Ecto neural progenitor cell (in vitro differentiated cells): ENCODE results near the gene RNF4.
"Not testable (repeated sequence)": the region's sequence is repeated elsewhere in the genome, so short reads cannot be mapped to it uniquely, and the experiment has no call there.

ENCODE experiments used
- DNase-seq: peaks from one replicate; pipeline ENCODE4 v3.0.0-alpha.2; 2018; ENCODE audit warnings: low spot score

Gene RNF4

DNA sequence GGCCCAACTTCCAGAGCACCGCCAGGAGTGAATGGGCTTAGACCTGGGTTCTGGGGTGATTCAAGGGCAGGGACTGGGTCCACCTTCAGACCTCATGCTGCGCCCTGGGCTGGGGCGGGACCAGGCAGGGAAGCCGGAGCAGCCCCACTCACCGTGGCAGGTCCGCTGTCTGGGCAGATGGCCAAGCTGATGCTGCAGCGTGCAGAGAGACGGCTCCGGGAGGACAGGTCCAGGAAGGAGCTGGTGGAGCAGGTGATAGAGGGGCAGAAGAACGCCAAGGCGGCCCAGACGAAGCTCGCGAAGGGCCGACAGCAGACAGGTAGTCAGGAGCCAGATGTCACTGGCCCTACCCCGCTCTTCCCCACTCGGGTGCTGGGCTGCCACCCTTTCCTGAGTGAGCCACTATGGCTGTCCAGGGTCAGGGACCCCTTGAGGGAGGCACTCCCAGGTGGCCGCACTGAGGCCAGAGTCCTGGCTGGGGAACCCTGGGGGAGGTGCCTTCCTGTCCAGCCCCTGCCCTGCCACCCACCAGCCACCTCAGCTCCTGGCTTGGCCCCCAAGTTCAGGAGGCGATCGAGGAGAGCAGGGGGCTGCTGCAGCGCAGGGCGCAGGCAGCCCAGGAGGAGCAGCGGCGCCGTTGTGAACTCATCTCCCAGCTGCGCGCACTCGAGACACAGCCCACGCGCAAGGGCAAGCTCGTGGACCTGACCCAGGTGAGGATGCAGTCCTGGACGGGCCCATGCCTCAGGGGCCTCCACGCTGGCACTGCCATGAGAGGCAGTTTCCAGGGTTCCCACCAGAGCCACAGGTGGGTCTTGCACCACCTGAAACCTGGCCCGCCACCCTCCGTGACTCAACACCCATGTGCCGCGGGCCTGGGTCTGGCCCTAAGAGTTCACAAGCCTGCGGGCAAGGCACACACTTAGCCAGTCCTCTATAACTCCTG, 10.1 kb upstream of the RNF4 start:
- no peak for DNase-seq

GRCh38 chr4:2459589-2460349, 9.1 kb upstream of the RNF4 start:
- DNase-seq, result no peak

- no peak for DNase-seq
These were observed 7.5 kb upstream of the RNF4 start for GRCh38 chr4:2461246-2461960.

GRCh38 chr4:2462218-2462991, 6.5 kb upstream of the RNF4 start:
- DNase-seq, result peak; percentile 85

- no peak for DNase-seq
These were observed 5.7 kb upstream of the RNF4 start for GRCh38 chr4:2462992-2463762.

DNA sequence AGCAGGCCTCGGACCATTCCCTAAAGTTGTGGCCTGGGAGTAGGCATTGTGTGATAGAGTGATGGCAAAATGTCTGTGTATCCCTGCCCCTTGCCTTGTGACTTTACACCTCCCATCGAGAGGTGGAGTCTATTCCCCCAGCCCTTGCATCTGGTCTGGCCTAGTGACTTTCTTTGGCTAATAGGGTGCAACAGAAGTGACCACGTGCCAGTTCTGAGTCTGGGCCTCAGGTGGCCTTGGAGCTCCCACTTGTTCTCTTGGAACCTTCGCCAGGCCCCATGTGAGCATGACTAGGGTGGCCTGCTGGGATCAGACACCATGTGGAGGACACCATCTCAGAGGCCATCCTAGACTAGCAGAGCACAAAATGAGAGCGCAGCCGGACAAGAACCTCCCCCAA, 3.9 kb upstream of the RNF4 start:
- no peak for DNase-seq

- DNase-seq, result not testable (repeated sequence)
These were observed 3.4 kb upstream of the RNF4 start for GRCh38 chr4:2465544-2465943.

GRCh38 chr4:2469192-2469984, 482 bp downstream of the RNF4 start:
- peak; percentile 60 for DNase-seq

DNA sequence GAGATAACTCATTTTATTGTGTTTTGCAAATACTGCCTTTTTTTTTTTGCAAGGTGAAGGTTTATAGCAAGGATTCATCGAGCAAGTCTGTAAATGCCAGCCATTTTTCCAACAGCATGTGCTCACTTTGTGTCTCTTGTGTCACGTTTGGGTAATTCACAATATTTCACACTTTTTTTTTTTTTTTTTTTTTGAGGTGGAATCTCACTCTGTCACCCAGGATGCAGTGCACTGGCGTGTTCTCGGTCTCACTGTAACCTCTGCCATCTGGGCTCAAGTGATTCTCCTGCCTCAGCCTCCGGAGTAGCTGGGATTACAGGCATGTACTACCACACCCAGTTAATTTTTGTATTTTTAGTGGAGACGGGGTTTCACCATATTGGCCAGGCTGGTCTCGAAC, 1.9 kb downstream of the RNF4 start:
- DNase-seq, result no peak

DNA sequence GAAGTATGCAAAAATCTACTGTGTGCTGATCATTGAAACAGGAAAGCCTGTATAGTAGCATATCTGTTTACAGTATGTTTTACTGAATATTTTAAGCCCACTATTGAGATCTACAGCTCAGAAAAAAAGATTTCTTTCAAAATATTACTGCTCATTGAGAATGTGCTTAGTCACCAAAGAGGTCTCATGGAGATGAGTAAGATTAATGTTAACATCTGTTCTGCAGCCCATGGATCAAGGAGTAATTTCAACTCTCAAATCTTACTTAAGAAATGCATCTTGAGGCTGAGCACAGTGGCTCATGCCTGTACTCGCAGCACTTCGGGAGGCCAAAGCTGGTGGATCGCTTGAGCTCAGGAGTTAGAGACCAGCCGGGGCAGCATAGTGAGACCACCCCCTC, 3.3 kb downstream of the RNF4 start:
- no peak for DNase-seq

- DNase-seq, result no peak
These were observed 9.3 kb downstream of the RNF4 start for GRCh38 chr4:2478229-2478628.

DNA sequence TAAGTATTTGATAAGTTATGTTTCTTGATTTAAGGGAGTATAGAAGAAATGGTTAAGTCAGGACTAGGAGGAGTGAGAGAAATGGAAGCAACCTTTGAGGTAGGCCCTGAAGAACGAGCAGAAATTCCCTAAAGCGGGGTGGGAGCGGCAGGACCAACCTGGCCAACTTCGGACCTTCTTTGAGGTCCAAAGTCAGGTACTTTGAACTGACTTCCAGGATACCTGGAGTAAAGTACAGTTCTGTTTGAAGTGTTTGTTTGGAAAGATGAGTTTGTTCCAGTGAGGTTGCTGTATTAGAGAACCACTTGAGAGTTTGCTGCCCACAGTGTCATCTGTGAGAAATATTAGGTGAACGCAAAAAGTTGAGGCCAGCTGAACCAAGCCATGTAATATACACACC, 11.7 kb downstream of the RNF4 start:
- no peak for DNase-seq

- DNase-seq, result no peak
These were observed 13.3 kb downstream of the RNF4 start for GRCh38 chr4:2482192-2482591.

DNA sequence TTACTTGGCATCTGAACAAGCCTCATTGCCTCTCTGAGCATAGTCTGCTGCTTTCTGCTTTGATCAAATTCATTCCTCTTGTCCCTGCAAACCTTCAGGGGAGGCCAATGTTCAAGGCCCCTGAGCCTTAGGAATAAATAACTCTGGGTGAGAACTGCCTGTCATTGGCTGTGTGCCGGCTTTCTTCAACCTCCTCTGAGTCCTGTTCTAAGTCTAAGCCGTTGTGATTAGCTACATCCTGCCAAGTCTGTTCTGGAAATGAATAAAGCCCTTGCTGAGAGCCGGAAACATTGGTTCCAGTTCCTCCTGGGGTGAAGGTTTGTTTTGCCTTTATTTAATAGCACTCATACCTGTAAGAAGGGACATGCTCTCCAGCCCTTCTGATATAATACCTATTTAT, 13.8 kb downstream of the RNF4 start:
- no peak for DNase-seq

DNA sequence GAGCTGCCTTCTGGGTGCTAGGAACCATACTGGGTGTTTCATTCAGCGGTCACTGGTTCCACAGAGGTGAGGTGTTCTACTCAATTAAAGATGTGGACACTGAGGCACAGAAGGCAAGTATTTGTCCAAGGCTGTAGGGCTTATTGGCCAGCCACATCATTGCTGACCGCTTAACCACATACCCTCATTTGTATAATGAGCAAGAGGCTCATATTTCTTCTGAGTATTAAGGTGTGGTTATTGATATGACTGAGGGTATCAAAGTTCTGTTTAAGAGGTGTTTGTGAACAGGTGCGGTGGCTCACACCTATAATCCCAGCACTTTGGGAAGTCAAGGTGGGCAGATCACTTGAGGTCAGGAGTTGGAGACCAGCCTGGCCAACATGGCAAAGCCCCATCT, 14.3 kb downstream of the RNF4 start:
- DNase-seq, result no peak

- DNase-seq, result no peak
These were observed 15.3 kb downstream of the RNF4 start for GRCh38 chr4:2484185-2484584.

- no peak for DNase-seq
These were observed 16.1 kb downstream of the RNF4 start for GRCh38 chr4:2484993-2485392.

- no peak for DNase-seq
These were observed 17.1 kb downstream of the RNF4 start for GRCh38 chr4:2485956-2486355.

DNA sequence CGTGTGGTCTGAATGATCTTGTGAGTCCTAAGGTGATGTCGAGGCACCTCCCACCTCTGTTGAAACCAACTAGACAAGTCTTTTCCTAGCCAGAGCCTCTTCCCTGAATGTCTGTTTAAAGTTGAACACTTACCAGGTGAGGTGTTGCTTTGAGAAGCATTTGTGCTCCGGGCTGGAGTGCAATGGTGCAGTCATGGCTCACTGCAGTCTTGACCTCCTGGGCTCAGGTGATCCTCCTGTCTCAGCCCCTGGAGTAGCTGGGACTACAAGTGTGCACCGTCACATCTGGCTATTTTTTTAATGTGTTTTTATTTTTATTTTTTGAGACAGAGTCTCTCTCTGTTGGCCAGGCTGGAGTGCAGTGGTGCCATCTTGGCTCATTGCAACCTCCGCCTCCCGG, 18.1 kb downstream of the RNF4 start:
- DNase-seq, result no peak

DNA sequence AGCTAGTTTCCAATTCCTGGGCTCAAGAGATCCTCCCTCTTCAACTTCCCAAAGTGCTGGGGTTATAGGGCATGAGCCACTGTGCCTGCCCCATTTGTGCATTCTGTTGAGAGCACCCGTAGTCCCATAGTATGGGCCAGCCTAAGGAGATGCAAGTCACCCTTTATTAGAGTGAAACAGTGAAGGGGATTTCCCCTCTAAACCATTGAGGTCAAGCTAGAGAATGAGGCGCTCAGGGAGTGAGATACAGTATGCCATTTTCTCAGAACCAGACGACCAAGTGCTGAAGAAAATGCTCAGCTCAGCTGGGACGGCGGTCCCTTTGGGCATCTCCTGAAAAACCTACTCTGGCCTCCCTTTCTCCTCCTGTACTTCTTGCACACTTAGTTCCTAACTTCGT, 18.7 kb downstream of the RNF4 start:
- no peak for DNase-seq
